ENCODE measurements around the gene C12orf42.

C12orf42 gene

DNA sequence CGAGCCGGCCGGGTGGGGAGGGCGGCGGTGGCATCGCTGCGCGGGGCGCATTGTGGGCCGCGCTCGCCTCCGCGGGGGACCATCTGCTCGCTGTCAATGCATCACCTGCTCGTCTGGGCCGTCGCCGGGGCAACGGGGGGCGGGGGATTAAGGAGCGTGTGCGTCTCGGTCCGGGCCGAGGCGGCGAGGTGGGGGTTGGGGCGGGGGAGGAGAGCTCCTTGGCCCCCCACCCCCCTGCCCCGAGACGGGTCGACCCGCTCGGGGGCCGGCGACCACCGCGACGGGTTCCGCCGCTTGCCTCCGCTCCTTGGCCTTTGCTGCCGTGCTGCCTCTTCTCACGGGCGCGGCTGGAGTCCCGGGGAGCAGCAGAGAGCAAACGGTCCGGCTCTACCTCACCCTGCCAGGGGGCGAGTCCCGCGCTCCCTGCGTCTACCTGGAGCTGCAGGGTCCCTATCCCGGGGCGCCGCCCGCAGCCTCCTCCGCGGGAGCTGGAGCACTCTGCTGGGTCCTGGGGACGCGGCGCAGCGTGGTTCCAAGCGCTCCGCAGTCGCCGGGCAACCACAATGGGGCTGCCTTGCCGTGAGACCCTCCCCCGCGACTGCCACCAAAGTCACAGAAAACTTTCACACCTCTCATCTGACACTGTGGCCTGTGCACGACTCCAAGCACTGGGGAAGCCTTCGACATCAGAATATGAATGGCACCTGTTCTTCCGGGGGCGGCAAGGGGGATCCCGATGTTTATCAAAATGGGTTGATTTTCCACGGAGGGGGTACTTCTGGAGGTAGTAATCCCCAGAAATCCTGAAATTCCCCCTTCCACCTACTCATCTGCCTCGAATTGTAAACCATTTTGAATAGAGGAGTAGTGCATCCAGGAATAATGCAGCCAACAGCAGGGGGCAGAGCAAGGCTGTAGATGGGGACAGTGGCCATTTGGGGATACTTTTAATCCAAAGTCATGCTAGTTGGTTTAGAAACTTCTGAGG is at the start of gene C12orf42:
C12orf42 (minus strand) TSS at position 500 of the 988 bp plus-strand sequence. CDS start 17,542 bp downstream, outside the sequence.
- DNase-seq: peak; percentile 74

DNA sequence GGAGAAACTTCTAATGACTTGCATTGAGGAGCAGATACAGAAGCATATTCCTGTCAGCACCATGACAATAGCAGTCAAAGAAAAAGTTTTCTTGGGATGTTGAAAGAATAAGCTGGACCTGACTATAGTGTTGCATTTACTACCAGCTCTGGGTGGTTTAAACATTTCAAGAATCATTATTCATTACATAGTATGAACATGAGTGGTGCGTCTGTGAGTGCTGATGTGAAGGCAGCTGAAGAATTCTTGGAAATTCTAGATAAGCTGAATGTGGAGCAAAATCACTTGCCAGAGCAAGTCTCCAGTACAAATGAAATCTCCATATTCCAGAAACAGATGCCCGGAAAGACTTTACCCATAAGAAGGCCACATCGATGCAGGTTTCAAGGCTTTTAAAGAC is 46.3 kb upstream of the C12orf42 start:
- DNase-seq: no peak

DNA sequence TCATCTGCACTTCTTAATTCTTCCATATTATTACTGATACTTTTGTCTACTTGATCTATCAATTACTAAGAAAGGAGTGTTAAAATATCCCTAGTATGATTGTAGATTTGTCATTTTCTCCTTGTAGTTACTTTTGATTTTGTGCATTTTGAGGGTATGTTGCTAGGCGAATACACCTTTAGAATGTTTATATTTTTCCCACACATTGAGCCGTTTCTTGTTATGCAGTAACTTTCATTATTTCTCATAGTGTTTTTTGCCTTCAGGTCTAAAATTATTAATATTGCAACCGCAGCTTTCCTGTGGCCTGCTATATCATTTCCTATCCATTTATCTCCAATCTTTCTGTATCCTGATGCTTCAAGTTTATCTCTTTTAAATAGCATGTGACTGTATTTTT is 44.6 kb upstream of the C12orf42 start:
- DNase-seq: no peak

DNA sequence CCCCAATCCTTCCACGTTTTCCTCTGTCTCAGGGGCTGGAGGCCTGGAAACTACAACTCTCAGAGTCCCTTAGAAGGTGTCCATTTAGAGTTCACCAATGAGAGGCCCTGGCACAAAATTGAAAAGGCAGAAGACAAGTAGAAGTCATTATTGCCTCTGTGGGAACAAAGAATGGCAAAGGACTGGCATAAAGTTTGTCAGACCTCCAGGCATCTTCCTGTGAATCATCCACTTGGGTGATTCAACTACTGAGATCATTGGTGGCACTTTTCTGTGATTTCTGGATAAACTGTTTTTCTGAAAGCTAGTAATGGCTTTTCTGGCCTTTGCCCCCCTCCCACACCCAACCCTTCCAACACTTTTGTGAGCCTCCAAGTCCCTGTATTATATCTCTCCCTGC is 42.6 kb upstream of the C12orf42 start:
- DNase-seq: no peak

DNA sequence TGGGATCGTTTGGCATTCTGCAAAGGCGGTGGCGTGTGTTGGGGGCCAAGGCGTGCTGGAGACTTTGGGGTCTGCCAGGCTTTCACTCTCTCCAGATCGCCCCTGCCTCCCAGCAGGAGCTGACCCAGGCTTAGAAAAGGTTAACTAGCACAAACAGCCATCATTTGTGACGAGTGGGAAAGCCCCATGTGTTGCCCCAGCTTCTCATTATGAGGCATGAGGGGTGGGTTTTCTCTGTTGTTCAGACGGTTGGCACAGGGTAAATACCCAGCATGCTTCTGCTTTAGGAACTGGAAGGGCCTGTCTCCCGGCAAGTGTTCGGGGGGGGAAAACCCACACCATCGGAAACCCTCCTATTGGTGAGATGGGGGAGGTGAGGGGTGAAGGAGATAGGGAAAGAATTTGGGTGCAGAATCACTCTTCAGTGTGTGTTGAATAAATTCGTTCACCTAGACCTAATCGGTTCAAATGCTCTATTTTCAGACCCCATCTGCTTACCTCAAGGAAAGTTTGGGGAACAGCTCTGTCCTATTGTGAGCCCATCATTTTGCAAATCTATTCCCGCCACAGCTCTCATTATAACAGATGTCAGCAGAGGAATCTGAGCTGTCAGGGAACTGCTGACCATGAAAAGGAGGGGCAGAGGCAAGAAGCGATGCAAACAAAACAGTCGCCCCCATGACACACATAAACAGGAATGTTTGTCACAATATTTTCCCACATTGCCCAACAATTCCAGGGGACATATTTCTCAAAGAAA is 34.7 kb upstream of the C12orf42 start:
- DNase-seq: peak; percentile 56

DNA sequence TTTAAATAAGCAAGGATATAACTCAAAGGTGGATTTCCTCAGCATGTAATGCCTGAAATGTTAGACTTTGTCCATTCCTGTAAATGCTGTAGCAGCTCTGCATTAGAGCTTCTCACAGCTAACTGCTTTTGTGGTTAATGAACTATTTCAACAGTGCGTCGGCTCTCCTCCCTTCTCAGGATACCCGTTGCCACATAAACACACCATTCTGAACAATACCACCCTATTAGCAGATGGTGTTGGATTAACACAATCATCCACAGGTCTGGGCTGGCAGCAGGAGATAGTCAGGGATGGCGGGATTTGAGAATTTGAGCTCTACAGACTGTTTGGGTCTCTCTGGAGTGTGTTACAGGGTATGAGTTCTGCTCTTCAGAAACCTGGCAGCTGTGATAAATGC is 33.5 kb upstream of the C12orf42 start:
- peak; percentile 92 for DNase-seq

DNA sequence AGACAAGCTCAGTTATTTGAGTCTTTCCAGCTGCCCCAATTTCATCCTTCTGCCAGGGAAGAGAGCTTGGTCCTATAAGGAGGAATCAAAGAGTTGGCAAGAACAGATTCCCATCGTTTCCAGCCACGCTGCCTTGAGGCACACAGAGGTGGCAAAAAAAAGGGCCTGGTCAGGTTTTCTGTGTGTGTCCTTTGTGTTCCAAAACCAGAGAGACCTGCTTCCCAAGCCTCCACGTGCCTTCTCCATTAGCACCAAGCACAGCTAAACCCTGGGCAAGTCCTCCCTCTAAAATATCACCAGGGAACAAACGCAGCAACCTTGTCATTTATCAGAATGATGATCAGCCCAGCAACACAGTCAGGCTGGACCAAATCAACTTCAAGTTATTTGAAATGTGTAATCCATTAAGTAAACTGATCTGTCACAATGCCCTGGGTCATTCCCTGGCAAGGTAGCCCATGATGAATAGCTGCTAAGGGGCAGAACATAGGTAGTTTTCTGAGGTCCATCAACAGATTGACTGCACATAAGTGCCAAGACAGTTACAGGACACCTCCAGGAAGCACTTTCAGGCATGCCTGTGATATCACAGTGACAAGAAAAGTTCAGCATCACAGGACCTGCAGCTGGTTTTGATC is 28.6 kb upstream of the C12orf42 start:
- no peak for DNase-seq

DNA sequence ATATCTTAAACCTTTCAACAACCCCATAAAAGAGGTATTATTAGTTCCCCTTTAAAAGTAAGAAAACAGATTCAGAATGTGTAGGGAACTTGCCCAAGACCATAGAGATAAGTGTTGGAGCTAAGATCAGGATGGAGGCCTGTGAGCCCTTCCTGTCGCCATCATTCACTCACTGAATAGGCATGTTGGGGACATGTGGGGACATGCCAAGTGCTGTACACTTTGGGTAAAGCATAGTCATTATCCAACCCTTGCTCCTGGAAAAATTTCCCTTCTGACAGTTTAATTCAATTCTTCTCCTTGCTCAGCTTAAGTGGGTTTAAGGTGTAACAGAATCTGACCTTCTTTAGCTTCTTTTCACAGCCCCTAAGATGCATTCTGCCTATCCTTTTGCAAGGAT is 28.0 kb upstream of the C12orf42 start:
- DNase-seq: peak; percentile 16

DNA sequence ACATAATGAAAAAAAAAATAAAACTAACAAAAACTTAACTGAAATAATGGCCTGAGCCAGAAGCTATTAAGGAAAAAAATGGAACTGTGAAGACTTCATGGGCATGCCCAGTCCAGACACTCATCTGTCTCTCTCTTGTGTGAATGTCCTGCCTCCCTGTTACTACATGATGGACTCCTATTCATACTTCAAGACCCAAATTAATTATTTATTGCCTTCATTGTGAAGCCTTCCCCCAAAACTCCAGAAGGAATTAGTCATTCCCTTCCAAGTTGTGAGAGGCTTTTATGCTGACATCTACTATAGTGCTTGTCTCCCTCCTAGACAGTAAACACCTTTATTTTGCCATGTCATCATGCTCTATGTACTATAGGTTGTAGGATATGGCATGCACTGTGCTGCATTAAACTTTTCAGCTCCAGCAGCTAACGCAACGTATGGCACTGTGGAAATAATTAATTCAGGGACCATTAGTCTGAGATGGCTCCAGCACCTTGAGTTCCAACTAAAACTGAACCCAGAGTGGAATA is 25.0 kb upstream of the C12orf42 start:
- DNase-seq: no peak

DNA sequence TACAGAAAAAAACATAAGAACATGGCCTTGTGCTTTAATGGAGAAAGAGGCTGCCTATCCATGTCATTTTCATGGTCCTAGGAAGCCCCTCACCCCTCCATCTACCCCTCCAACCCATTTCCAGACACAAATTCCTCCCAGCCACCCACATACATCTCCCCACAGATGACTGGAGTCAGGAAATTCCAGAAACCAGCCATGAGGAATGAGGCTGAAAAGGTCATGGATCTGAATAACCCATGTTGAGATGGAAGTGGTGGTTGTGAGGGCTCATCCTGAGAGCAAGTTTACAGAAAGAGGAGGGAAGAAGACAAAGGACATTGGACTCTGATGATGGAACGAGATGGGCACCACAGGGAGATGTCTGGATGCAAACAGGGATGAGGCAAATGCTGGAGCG is 23.9 kb upstream of the C12orf42 start:
- no peak for DNase-seq

DNA sequence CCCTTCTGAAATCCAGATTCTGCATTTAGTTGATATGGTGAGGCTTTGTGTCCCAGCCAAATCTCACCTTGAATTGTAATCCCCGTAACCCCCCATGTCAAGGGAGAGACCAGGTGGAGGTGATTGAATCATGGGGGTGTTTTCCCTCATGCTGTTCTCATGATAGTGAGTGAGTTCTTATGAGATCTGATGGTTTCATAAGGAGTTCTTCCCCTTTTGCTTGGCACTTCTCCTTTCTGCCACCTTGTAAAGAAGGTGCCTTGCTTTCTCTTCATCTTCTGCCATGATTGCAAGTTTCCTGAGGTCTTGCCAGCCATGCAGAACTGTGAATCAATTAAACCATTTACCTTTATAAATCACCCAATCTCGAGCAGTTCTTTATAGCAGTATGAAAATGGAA is 23.1 kb upstream of the C12orf42 start:
- DNase-seq: no peak

DNA sequence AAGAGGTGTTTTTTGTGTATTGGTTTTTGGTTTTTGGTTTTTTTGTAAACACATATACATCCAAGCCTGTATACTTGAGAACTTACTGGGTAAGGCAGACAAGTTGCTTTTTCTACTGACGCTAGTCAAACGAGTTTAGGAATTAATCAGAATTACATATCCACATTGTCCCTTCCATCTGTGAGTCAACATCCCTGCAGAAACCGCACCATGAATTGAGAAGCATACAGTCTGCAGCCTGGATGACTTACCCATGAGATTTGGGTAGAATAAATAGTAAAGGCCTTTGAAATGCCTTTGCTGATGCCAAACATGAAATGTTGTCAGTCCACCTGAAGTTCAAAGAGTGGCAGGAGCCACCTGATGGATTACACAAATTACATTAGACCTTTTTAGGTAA is 21.4 kb upstream of the C12orf42 start:
- no peak for DNase-seq

DNA sequence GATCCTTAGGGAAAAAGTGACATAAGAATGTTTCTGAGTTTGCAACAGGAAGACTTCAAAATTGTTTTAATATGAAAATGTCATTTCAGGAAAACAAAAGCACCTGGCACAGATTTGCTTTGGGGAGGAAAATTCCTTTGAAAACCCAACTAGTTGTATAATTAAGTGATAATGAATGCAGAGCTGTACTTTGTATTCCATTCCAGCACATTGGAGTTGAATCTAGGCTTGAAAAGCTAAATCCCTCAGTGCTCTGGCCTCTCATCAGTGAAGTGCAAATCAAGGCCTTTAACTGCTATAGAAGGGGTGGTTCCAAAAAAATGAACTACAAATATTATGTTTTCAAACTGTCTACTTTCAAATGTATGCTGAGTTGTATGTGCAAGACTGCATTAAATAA is 19.6 kb upstream of the C12orf42 start:
- no peak for DNase-seq

DNA sequence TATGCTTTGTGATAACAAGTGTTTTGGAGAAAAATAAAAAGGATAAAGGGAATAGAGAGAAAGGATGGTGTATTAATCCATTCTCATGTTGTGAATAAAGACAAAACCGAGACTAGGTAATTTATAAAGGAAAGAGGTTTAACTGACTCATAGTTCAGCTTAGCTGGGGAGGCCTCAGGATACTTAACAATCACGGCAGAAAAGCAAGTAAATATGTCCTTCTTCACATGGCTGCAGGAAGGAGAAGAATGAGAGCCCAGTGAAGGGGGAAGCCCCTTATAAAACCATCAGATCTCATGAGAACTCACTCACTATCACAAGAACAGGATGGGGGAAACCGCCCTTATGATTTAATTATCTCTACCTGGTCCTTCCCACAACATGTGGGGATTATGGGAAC is 18.1 kb upstream of the C12orf42 start:
- no peak for DNase-seq

DNA sequence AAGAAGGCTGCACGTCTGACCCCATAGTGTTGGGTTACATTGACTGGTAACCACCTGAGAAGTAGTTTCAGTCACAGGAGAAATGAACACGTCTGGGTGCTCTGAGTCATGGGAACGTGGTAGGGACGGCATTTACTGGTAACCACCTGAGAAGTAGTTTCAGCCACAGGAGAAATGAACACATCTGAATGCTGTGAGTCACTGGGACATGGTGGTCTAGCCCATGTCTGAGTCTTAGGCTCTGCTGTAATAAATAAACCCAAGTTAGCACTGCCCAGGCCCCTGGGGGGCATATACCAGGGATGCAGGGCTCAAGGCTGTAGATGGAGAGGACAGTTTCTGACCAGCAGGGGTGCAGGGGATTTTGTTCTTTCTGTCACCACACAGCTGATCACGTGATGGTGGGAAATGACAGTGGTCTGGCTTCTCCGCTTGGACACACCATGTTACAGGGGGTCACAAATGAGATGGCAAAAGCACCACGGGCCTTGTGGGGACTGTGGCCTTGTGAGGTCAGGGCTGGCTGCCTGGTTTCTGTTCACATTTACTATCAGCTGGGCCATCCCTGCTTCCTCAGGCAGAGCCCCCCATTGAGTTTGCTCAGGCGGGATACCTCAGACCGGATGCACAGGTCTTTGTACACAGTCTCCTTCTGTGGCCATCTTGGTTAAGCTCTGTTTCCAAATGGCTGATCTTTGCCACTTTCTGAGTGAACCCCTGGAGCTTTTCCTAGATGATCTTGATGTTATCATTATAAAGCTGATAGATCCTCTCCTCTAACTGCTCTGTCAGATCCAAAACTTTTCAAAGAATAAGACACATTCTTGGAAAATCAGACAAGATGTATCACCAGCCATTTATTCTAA is 9.8 kb upstream of the C12orf42 start:
- no peak for DNase-seq

DNA sequence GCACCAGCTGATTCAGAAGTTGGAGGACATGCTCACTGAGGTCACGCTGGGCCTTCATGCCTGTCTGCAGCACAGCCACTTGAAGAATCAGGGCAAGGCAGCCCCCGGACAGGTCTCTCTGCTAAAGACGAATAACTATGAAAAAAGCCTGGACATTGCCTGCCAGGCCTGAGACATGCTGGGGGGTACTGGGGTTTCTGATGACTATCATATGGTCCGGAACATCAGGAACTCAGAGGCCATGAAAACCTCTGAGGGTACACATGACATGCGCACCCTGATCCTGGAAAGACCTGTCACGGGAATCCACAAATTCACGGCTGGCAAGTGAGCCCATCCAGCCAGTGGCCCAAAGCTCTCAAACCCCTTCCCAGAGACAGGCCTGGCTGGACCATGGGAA is 8.8 kb upstream of the C12orf42 start:
- no peak for DNase-seq

DNA sequence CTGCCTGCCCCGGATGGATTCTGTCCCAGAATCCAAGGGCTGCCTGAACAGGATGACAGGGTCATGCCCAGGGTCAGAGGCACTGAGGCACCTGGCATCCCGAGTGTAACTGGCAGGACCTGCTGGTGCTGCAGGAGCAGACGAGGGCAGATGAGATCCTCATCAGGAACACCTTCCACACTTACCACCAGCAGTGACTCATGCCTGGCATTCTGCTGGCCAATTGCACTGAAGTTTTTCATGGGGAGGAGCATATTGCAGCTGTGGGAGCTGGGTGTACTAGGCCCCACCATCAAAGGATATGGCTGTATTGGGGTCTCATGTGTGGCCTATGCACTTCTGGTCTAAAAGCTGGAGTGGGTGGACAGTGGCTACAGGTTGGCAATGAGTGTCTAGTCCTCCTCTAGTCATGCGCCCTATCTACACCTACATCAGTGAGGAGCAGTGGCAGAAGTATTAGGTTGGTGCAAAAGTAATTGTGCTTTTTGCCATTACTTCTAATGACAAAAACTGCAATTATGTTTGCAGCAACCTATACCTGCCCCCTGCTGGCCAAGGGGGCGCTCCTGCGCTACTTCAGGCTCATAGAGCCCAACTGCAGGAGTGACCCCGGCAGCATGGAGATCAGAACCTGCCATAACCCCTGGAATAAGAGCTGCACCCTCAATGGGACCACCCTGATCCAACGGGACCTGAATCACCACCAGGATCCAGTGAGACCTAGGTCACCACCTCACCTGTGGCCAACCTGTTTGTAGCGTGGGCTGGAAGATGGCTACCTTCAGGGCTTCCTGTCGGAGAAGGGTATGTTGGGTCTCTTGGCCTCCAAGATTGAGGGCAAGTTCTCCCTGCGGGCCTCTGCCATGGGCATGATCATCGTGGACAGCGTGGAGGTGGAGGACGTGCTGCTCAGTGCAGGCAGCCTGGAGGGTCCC is 8.0 kb upstream of the C12orf42 start:
- DNase-seq: no peak

DNA sequence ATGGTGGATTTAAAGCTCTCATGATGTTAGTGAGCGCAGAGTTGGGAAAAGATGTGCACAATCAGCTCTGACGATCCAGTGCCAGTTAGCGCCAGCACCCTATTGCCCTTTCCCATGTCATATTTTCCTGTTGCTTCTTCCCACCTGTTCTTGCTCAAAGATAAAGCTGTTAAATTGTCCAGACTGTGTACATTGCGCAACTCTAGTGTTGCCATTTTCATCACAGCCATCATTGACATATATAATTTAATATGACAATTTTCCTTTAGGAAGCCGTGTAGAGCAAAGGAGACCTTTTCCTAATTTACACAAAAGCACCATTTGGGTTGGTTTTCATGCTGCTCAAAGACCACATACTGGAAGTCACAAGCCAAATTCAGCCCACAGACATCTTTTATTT is 5.7 kb upstream of the C12orf42 start:
- no peak for DNase-seq

DNA sequence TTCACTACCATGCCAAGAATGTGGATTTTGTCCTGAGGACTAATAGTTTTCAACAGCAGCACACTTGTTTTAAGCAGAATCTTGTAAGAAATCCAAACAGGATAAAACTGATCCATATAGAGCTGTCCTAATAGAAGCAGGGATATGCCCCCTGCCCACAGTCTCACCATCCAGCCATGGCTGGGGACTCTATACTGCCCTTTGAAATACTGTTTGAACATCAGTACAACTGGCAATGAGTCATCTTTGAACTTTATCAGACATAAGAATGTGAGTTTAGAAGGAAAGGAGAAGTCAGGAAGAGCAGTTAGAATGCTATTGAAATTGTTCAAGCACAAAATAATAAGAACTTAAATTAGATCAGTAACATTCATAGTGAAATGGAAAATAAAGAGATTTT is 3.8 kb upstream of the C12orf42 start:
- DNase-seq: no peak

DNA sequence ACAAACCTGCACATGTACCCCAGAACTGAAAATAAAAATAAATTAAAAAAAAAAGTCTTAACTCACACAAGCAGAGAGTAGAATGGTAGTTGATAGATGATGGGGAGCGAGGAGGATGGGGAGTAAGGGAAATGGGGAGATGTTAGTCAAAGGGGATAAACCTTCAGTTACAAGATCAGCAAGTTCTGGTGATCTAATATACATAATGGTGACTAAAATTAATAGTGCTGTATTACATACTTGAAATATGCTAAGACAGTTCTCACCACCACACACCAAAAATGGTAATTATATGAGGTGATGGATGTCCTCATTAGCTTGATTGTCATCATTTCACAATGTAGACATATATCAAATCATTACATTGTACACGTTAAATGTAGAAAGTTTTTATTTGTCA is 3.2 kb upstream of the C12orf42 start:
- no peak for DNase-seq
